HPDE6-E6E7 (cell line): Measurements from ENCODE around the gene PJA1.

Source experiments
- DNase-seq: peaks from one replicate; pipeline ENCODE4 v3.0.0; 2011; ENCODE audit warnings: missing footprints; ENCODE audit errors: extremely low spot score

Gene PJA1

GRCh38 chrX:69163936-69164741 is 1.1 kb downstream of the PJA1 start:
- no peak for DNase-seq

GRCh38 chrX:69162361-69162865 is 2.8 kb downstream of the PJA1 start:
- DNase-seq = no peak

GRCh38 chrX:69161786-69162349 is 3.4 kb downstream of the PJA1 start:
- no peak for DNase-seq

GRCh38 chrX:69161371-69161770 is 3.9 kb downstream of the PJA1 start:
- DNase-seq = no peak

GRCh38 chrX:69158166-69158980 is 6.9 kb downstream of the PJA1 start:
- DNase-seq = peak; percentile 39

GRCh38 chrX:69156638-69157037 is 8.6 kb downstream of the PJA1 start:
- DNase-seq = no peak

GRCh38 chrX:69155786-69156520 is 9.3 kb downstream of the PJA1 start:
- DNase-seq = no peak

- no peak for DNase-seq
These were observed 11.2 kb downstream of the PJA1 start for GRCh38 chrX:69154051-69154450.

- peak; percentile 60 for DNase-seq
These were observed 12.1 kb downstream of the PJA1 start for GRCh38 chrX:69153060-69153730.

GRCh38 chrX:69152417-69152841 is 12.8 kb downstream of the PJA1 start:
- no peak for DNase-seq

- DNase-seq = no peak
These were observed 13.4 kb downstream of the PJA1 start for GRCh38 chrX:69151866-69152284.

GRCh38 chrX:69150281-69150960 is 14.8 kb downstream of the PJA1 start:
- peak; percentile 63 for DNase-seq

- no peak for DNase-seq
These were observed 15.6 kb downstream of the PJA1 start for GRCh38 chrX:69149466-69150280.

- no peak for DNase-seq
These were observed 16.3 kb downstream of the PJA1 start for GRCh38 chrX:69148946-69149345.

GRCh38 chrX:69146739-69147138 is 18.5 kb downstream of the PJA1 start:
- no peak for DNase-seq

GRCh38 chrX:69145714-69146113 is 19.5 kb downstream of the PJA1 start:
- no peak for DNase-seq

- DNase-seq = no peak
These were observed 20.2 kb downstream of the PJA1 start for GRCh38 chrX:69144838-69145680.

- DNase-seq = no peak
These were observed 21.7 kb downstream of the PJA1 start for GRCh38 chrX:69143530-69143929.
